GM18511 (cell line): ENCODE data around the gene PPP1R13B.

Experiments used
- ATAC-seq: cut with Tn5 transposase; IDR thresholded peaks from one replicate; pipeline ENCODE4 v1.9.1; 2021; ENCODE audit warnings: mild to moderate bottlenecking, moderate library complexity; ENCODE audit not compliant: unreplicated experiment

PPP1R13B gene

DNA sequence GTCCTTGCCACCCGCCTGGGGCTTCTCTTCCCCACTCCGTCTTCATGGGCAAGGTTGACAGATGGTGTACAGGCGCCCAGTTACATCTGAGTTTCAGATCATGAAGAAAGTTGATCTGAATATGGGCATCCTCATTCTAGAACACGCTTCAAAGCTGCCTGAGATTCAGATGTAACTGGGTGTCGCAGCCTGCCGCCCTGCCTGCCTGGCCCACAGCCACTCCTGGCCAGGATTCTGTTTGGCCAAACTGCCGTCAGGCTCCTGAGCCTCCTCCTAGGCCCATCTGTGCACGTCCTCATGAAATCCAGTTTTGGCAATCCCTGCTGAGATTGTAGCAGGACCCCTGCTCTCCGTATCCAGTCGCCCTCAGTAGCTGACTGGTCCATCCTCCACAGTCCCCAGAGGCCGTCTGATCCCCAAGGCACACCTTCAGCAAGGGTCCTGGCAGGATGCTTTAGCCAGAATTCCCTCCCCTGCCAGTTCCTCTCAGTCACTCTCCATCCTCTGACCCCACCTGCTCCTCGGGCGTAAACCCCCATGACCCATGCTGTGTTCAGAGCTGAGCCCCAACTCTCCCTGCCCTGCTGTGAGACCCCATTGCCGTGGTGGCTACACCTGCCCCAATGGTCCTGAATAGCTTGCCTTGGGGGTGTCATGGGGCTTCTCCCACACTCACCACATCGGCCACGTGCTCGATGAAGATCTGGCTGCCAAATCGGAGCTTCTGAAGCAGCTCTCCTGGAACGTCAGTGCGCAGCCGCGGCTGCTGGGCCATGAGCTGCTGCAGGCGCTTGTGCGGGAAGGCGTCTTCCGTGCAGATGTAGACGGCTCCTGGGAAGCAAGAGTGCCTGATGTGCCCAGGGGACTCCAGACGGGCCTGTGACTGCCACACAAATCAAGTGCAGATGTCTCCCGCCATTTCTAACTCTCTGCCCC is 144.6 kb downstream of the PPP1R13B start:
- ATAC-seq = no peak

DNA sequence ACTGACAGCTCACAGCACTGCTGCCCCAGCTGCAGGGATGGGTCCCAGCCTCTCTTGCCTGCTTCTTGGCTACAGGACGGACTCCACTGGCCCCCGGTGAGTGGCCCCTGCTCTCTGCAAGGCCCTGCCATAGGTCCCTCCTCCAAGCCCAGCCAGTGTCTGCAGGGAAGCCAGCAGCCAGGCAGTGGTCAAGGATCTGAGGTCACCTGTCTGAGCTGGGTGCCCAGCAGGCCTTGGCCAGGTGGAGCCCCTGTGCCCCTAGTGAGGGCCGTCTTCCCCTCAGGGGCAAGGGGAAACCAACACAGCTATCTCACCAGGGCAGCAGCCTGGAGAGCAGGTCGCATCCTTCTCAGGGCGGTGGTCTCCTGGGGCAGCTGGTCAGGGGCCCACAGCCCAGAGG is 145.3 kb downstream of the PPP1R13B start:
- ATAC-seq = no peak

DNA sequence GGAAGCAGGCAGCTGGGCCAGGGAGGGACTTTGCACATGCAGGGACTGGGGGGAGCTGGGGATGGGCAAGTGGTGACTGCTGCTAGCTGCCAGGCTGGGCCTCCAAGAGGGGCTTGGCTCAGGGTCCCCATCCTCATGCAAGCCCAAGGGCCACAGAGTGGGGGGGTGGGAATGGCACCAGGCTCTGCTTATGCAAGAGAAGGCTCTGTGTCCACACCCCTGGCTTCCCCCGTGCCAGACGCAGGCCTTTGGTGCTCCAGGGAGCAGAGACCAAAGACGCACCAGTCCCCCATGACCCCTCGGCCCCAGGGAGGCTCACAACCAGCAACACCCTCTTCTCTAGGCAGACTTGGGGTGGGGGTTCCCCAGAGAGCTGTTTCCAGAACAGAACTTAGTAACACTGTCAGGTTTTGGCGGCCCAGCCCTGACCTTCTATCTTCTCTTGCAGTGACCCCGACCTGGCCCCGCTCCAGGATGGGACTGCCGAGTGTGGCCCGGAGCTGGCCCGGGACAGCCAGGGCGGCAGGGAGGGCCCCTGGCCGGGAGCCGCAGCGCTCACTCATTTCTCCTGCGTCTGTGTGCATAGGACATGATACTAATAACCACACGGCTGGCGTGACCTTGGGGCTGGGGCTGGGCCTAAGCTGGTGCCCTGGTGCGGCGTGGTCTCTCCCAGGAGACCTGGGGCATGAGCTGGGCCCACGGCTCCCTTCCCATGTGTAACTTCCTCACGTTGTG is 146.5 kb downstream of the PPP1R13B start:
- no peak for ATAC-seq

DNA sequence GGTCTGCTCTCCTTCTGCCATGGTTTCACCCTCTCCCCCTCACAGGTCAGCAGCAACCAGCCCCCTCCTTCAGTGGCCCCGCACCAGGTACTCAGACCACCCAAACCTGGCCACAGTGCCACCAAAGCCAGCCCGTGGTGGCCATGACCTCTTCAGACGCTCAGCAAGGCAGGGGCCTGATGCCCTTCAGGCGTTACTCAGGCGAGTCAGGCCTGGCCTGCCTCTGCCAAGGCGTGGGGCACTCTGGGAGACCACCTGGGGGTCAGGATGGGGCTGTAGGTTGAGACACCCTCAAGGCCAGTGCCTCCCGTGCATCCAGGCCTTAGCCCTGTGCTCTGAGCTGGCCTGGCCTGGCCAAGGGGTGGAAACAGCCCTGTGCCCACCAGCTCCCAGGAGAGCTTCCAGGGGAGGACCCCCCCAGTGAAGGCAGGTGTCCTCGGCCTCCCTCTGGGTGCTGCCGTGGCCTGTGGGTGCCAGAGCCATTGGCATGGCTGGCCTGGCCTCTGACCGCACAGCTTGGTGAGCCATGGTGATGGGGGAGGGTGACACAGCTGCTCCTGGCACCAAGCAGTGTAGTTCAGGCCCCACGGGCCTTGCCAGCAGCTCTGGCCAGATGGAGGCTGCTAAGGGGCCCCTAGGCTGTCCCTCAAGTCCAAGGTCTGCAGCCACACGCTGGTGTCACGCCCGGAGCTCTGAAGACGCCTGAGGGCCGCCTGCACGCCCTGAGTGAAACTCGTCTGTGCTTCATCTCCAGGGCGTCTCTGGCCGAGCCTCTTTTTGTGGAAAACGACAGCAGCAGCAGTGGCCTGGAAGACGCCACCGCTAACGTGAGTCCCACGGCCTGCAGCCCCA is 147.2 kb downstream of the PPP1R13B start:
- no peak for ATAC-seq

DNA sequence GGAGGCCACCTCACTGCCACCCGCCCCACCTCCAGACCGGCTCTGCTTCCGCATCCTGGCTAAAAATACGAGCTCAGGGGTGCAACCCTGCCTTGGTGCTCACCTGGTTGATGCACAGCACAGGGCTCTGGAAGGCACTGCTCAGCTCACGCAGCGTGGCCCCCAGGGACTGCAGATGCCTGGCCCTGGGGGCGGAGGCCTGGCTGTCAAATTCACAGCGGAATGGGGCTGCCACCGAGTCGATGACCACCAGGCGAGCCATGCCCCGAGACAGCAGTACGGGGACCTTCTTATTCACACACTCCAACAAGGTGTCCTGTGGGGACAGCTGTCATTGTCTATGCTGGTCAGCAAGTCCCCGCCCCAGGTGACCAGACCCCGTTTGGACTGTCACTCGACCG is 148.1 kb downstream of the PPP1R13B start:
- ATAC-seq = no peak

DNA sequence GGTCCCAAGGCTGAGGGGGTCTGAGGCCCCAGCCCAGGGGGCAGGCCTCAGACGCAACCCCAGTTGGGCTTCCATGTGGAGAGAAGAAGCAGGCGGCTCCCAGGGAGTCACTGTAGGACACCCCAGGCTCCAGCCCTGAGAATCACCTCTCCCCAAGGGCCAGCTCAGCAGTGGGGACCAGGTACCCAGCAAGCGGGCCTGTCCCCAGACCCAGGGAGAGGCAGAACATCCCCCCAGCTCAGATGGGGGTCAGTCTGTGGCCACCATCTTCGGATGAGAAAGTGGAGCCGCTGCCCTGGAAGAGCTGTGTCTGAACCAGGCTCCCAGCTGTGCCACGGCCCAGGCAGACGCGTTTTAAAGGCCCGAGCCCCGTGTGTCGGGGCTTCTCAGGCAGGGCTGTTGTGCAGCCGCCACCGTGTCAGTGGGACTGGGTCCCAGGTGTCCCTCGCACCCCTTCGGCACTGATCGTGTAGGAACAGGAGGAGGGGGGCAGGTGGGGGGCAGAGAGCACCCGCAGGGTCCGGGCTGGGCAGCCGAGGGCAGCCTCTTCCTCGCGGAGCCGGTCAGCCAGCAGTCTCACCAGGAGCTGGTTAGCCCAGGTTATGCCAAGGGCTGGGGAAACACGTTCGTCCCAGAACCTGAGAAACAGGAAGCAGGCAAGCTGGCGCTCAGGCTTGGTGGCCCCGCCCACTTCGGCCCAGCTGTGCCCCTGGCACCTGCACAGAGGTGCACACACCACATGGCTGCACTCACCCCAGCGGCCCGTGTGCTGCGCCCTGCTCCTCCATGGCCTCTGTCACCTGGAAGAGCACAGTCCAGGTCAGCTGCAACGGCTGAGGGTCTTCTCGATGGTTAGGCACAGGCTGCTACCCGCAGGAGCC is 148.8 kb downstream of the PPP1R13B start:
- ATAC-seq = no peak

DNA sequence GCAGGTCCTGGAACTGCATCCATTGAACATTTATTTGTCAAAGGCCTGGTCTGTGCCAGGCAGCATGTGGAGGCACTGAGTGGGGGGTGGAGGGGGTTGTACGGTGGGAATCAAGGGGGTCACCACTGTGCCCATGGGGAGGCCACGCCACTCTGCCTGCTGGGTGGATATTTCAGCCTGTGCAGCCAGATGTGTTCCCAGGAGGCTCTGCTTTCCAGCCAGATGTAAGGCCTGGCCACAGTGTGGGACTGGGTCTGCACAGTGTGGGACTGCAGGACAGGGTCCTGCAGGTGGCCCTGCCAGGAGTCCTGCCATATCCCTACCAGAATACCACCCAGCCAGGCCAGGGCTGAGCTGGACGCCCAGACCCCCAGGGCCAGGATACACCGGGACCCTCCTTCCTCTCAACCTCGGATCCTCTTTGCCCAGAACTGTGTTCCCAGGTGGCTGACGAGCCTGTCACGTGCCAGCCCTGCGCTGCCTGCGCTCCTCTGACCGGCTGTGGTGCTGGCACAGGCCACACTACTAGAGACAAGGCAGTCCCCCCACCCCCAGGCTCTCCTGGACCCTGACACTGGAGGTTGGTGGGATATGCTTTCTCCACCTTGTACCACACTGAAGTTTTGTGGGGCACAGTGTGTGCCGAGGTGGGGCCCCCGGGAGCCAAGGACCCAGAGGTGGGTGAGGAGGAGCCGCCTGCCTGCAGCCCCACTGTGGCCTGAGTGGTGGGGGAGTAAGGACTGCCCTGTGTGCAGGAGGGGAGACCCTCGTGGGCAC is 149.6 kb downstream of the PPP1R13B start:
- ATAC-seq = no peak

DNA sequence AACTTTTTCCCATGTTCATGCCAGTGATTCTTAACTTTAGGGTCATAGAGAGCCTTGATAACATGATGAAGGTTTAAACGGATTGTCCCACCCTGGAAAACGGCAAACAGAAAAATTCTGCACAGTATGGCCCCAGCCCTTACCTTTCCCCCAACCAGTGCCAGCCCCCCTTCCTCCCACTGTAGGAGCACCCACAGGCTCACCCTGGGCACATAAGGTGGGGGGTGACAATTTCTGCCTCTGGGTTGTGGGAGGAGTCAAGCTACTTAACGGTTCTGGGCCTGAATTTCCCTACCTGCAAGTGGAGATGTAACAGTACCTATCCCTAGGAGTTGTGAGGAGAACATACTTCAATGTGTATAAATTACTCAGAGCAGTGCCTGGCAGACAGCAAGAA is 150.2 kb downstream of the PPP1R13B start:
- ATAC-seq = no peak

DNA sequence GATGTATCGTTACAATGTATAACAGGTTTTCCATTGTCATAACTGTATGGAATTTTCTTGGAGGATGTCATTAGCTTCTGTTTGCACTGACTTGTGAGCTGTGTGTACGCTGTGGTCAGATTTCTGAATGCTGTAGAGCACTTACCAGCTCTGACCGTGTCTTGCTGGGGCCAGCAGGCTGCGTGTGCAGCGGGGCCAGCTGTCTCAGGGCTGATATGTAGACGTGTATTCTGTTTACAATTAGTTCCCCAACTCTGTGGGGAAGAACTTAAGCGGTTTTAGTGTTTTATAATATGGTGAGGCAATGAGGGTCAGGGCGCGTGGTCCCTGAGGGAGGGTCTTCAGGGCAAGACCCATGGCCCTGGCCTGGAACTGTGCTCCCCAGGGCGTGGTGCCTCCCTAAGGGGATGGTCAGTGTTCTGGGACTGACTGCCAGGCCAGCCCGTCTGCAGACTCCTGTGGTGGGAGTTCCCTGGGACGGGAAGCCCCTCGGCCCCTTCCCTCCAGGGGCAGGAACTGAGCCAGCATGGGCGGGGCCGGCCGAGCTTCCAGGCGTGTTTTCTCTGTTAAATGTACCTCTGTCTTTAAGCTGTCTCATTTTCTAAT is 150.8 kb downstream of the PPP1R13B start:
- no peak for ATAC-seq

DNA sequence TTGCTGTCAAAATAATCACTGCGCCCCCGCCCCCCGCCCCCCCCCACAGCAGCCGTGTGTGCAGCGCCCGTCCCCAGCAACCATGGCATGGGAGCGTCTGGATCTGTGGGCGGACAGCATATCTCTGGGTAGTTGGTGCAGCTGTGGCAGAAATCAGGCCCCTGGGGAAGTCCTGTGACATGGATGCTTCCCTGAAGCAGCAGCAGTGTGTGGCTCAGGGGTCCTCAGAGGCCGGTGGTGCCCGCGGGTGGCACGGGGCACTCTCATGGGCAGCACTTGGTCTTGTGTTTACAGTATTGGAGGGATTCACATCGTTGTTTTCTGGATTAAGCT is 151.3 kb downstream of the PPP1R13B start:
- ATAC-seq = no peak

DNA sequence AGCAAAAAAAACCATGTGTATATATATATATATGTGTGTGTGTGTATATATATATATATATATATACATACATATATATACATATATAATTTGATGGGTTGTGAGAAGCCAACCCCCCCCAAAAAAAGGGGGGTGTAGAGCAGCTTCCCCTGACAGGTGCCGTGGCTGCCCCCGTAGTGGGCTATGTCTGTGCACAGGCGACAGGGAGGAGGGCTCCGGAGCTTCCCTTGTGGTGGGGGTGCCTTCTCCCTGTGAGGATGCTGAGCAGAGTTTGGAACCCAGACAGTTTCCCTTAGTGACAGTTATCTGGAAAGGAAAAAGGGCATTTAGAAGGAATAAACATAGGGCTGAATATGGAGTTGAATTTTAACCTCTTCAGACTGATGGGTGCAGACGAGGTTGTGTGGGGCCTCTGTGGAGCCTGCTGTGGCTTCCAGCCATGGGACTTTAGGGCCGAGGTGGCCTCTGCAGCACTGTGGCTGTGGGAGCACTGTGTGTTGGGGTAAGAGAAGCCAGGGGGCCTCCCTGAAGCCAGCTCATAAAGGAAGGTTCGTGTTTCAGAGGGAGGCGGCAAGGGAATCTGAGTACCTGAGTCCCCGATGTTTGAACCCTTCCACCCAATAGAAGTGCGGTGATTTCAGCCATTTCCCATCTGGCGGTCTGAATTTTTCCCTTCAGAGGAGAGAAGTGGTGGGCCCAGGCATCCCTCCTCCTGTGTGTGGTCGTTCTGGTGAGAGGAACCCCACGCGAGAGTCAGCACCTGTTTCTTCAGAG is 151.9 kb downstream of the PPP1R13B start:
- ATAC-seq = no peak

DNA sequence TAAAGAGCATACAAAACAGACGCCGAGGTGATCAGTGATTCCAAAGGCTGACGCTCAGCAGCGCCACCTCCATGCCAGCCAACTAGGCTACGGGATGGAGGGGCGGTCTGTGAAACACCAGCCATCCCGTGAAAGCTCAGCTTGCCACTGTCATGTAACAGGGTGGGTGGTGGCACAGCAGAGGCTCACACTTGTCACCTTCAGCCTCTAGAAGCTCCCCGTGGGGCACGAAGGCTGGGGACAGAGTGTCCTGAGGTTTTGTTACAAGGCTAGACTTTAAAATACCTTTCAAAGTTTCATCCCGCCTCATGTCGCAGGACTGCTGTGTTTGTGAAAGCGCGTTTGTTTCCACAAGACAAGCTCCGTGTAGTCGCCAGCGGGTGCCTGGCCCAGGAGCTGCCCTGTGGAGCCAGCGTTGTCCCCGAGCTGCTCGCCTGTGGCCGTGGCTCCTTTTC is 152.8 kb downstream of the PPP1R13B start:
- no peak for ATAC-seq

DNA sequence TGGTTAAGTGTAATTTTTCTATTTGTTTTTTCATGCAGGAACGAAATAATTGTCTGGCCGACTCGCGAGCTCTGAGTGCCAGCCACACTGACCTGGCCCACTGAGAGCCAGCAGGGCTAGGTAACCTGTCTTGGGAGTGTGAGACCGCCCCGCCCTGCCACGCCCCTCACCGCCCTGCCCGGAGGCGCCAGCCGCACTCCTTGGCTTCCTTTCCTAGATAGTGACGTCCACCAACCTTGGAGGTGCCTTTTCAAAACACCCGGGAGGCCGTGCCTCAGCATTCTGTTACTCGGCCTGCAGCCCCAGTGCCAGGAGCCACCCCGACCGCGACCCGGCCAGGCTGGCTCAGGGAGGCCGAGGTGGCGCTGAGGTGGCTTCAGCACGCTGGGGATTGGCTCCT is 153.9 kb downstream of the PPP1R13B start:
- ATAC-seq = no peak

DNA sequence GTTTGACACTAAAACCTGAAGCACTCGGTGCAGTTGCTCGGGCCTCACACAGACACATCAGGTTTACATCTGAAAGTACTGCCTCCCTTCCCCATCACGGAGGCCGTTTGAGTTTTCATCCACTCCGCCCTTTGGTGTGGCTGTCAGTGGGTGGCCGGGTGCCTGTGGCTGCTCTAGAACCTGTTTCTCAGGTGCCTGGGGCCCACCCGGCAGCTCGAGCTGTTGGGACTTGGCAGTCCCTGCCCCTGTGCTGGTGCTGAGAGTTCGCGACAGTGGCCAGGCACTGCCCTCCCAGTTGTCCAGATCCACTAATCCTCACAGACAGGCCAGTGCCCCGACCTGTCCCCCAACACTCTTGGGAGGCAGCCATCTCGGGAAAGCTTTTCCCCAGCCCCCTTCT is 154.5 kb downstream of the PPP1R13B start:
- no peak for ATAC-seq

DNA sequence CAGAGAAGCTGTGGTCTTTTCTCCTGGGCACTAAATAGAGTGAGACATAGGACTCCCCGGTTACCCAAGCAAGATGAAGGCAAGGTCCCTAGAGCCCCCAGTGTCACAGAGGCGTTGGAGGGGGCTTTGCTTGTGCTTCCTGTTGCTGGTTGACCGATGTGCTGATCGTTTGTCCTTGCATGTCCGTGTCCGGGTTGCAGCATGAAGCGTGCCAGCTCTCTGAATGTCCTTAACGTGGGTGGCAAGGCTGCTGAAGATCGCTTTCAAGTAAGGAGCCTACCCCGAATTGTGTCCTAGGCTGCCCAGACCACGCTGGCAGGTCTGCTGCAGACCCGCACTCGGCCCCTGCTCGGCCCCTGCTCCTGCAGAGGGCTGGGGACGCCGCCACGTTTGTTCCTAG is 155.2 kb downstream of the PPP1R13B start:
- peak; percentile 14 for ATAC-seq

DNA sequence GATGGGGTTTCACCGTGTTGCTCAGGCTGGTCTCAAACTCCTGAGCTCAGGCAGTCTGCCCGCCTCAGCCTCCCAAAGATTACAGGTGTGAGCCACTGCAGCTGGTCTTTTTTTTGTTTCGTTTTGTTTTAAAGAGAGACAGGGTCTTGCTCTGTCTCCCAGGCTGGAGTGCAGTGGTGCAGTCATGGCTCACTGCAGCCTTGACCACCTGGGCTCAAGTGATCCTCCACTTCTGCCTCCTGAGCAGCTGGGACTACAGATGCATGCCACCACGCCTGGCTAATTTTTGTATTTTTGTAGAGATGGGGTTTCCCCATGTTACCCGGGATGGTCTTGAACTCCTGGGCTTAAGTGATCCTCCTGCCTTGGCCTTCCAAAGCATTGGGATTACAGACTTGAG is 155.7 kb downstream of the PPP1R13B start:
- peak; percentile 70 for ATAC-seq

DNA sequence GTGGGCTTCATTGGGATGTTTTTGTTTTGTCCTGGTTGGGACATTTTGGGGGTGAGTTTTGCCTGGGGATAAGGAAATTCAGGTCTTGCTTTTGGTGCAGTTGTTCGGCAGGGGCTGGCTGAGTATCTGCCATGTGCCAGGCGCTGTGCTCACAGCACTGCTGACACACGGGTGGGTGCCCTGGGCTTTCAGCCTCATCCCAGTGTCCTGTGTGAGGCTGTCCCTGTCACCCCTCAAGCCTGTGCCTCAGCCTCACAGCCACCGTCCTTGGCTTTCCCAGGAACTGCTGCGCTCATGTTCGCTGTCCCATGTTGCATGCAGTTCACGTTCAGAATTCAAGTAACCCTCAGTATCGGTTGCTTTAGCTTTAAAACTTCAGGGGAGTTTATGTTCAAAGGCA is 157.0 kb downstream of the PPP1R13B start:
- no peak for ATAC-seq
